BE2C (cell line): ENCODE measurements around the gene FECH.

Source experiments
- DNase-seq: peaks from one replicate; pipeline ENCODE4 v3.0.0-alpha.2; 2020
- H3K27me3 ChIP-seq: fragments of 250-450 bp; sonication (Bioruptor Pico); 2 replicates; pipeline ENCODE4 v1.5.1; 2020; ENCODE audit warnings: mild to moderate bottlenecking
- H3K36me3 ChIP-seq: fragments of 250-450 bp; sonication (Bioruptor Pico); 2 replicates; pipeline ENCODE4 v1.5.1; 2020; ENCODE audit warnings: mild to moderate bottlenecking
- H3K4me1 ChIP-seq: fragments of 250-450 bp; sonication (Bioruptor Pico); 2 replicates; pipeline ENCODE4 v1.5.1; 2020
- H3K4me3 ChIP-seq: 2 replicates; pipeline ENCODE4 v1.5.1; 2011; ENCODE audit warnings: low read depth, low read length
- H3K9me3 ChIP-seq: fragments of 250-450 bp; sonication (Bioruptor Pico); 2 replicates; pipeline ENCODE4 v1.5.1; 2020
- CTCF ChIP-seq: IDR thresholded peaks from 2 replicates; pipeline ENCODE4 v1.5.1; 2012; ENCODE audit warnings: mild to moderate bottlenecking, low read depth, low read length

FECH gene

GRCh38 chr18:57555134-57555533, 31.4 kb downstream of the FECH start:
- Histone ChIP-seq H3K9me3 (no peaks in the 10 kb centered on the region), H3K36me3 (no peaks in the 10 kb centered on the region), H3K4me1 (no peaks in the 10 kb centered on the region), H3K27me3 (no peaks in the 10 kb centered on the region), H3K4me3 (no peak overlapping the region)
- DNase-seq: no peak
- TF ChIP-seq CTCF: no peak

GRCh38 chr18:57550510-57550909, 36.0 kb downstream of the FECH start:
- no peaks in the 10 kb centered on the region for H3K36me3 ChIP-seq
- TF ChIP-seq CTCF: no peak
- H3K4me3 ChIP-seq: no peak overlapping the region
- H3K4me1 ChIP-seq: no peaks in the 10 kb centered on the region
- DNase-seq: no peak
- H3K27me3 ChIP-seq: no peaks in the 10 kb centered on the region
- no peaks in the 10 kb centered on the region for H3K9me3 ChIP-seq

- Histone ChIP-seq H3K4me1 (no peaks in the 10 kb centered on the region), H3K27me3 (no peaks in the 10 kb centered on the region), H3K4me3 (no peak overlapping the region), H3K9me3 (no peaks in the 10 kb centered on the region), H3K36me3 (no peaks in the 10 kb centered on the region)
- no peak for DNase-seq
- TF ChIP-seq CTCF: no peak
These were observed 39.2 kb downstream of the FECH start for GRCh38 chr18:57547260-57547659.

GRCh38 chr18:57544936-57545660, 41.4 kb downstream of the FECH start:
- no peaks in the 10 kb centered on the region for H3K36me3 ChIP-seq
- no peaks in the 10 kb centered on the region for H3K9me3 ChIP-seq
- no peak for TF ChIP-seq CTCF
- H3K27me3 ChIP-seq: no peaks in the 10 kb centered on the region
- no peak for DNase-seq
- H3K4me3 ChIP-seq: no peak overlapping the region
- no peaks in the 10 kb centered on the region for H3K4me1 ChIP-seq

GRCh38 chr18:57543560-57543959, 42.9 kb downstream of the FECH start:
- H3K9me3 ChIP-seq: no peaks in the 10 kb centered on the region
- no peak for DNase-seq
- H3K4me3 ChIP-seq: no peak overlapping the region
- no peaks in the 10 kb centered on the region for H3K4me1 ChIP-seq
- H3K36me3 ChIP-seq: no peaks in the 10 kb centered on the region
- TF ChIP-seq CTCF: no peak
- H3K27me3 ChIP-seq: no peaks in the 10 kb centered on the region

- Histone ChIP-seq H3K4me1 (no peaks in the 10 kb centered on the region), H3K36me3 (no peaks in the 10 kb centered on the region), H3K27me3 (no peaks in the 10 kb centered on the region), H3K9me3 (no peaks in the 10 kb centered on the region), H3K4me3 (no peak overlapping the region)
- TF ChIP-seq CTCF: no peak
- DNase-seq: no peak
These were observed 43.6 kb downstream of the FECH start for GRCh38 chr18:57542812-57543427.
